NCI-H2196 treated with DMSO at 0.1 percent for 48 hours (cell line): ENCODE measurements around the gene PFN3.

Experiments
- DNase-seq: peaks from one replicate; lab custom pipeline; 2025; ENCODE audit not compliant: unreplicated experiment; lab: John Stamatoyannopoulos, UW

Gene PFN3

GRCh38 chr5:177374211-177374610 is 26.2 kb downstream of the PFN3 start:
- no peak for DNase-seq

GRCh38 chr5:177373806-177374205 is 26.7 kb downstream of the PFN3 start:
- DNase-seq = no peak

GRCh38 chr5:177372910-177373309 is 27.6 kb downstream of the PFN3 start:
- no peak for DNase-seq

GRCh38 chr5:177372034-177372896 is 28.2 kb downstream of the PFN3 start:
- DNase-seq = no peak

GRCh38 chr5:177371120-177372033 is 29.1 kb downstream of the PFN3 start:
- DNase-seq = no peak

- peak; percentile 87 for DNase-seq
Measured at GRCh38 chr5:177370488-177371119, 29.9 kb downstream of the PFN3 start.

GRCh38 chr5:177369645-177370440 is 30.6 kb downstream of the PFN3 start:
- DNase-seq = no peak

- DNase-seq = no peak
Measured at GRCh38 chr5:177368869-177369644, 31.4 kb downstream of the PFN3 start.

GRCh38 chr5:177367981-177368868 is 32.2 kb downstream of the PFN3 start:
- DNase-seq = no peak

GRCh38 chr5:177367323-177367848 is 33.1 kb downstream of the PFN3 start:
- no peak for DNase-seq

- no peak for DNase-seq
Measured at GRCh38 chr5:177366528-177367322, 33.7 kb downstream of the PFN3 start.

GRCh38 chr5:177365845-177366527 is 34.5 kb downstream of the PFN3 start:
- no peak for DNase-seq

GRCh38 chr5:177364159-177364962 is 36.1 kb downstream of the PFN3 start:
- no peak for DNase-seq

- no peak for DNase-seq
Measured at GRCh38 chr5:177363565-177363964, 36.9 kb downstream of the PFN3 start.

- peak; percentile 65 for DNase-seq
Measured at GRCh38 chr5:177362610-177363507, 37.6 kb downstream of the PFN3 start.

GRCh38 chr5:177362292-177362609 is 38.2 kb downstream of the PFN3 start:
- no peak for DNase-seq
